Epithelial cell of proximal tubule (primary cell): ENCODE data around the gene GADD45GIP1. TPM values are rescaled to one million over a fixed set of nuclear protein-coding genes. Genes with fewer than 3 reads are reported as not detected.

Source experiments
- DNase-seq: peaks from one replicate; pipeline ENCODE4 v3.0.0-alpha.2; 2011; ENCODE audit warnings: low read depth
- H3K4me3 ChIP-seq: 2 replicates; pipeline ENCODE4 v1.5.1; 2011; ENCODE audit warnings: low read depth, mild to moderate bottlenecking, low read length
- total RNA-seq: library from RNA; depleted of rRNA; stranded (reverse); fragments of >200 nt; gene quantifications from 2 replicates; pipeline ENCODE4 v1.2.3, GENCODE V29; 2015
- TF ChIP-seq, protein P1 (sequence below): conservative IDR thresholded peaks from 2 replicates; pipeline ENCODE4 v1.5.1; 2012; ENCODE audit warnings: low read depth, mild to moderate bottlenecking, low read length

Gene GADD45GIP1
- total RNA-seq, 1 donor from 2014 or later = 87.2 TPM

DNA sequence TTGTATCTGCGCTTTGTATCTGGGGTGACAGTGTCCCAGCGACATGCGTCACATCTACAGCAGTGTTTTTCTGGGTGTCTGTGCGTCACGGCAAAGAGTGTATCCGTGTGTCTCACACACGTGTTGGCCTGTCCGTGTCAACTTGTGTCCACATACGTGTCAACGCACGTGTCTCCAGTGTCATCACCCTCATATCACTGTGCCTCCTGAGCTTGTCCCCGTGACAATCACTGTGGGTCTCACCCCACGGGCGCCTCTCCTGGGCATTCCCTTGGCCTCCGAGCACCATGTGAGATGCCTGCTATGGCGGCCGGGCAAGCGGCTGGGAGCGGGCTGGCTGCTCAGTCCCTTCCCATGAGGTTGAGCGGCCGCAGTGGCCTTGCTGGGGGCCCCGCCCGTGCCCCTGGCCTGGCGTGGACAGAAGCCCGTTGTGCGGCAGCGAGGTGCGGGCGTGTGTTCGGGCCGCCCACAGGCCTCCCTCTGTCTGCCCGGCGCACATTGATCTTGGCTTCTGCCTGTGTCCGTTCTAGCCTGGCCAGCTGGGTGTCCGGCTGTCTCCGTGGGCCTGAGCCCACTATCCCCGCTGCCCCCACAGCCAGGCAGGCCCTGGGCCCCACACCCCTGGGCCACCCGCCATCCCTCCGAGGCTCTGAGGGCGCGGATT lies 44.6 kb upstream of the GADD45GIP1 start:
- TF ChIP-seq, protein P1, sequence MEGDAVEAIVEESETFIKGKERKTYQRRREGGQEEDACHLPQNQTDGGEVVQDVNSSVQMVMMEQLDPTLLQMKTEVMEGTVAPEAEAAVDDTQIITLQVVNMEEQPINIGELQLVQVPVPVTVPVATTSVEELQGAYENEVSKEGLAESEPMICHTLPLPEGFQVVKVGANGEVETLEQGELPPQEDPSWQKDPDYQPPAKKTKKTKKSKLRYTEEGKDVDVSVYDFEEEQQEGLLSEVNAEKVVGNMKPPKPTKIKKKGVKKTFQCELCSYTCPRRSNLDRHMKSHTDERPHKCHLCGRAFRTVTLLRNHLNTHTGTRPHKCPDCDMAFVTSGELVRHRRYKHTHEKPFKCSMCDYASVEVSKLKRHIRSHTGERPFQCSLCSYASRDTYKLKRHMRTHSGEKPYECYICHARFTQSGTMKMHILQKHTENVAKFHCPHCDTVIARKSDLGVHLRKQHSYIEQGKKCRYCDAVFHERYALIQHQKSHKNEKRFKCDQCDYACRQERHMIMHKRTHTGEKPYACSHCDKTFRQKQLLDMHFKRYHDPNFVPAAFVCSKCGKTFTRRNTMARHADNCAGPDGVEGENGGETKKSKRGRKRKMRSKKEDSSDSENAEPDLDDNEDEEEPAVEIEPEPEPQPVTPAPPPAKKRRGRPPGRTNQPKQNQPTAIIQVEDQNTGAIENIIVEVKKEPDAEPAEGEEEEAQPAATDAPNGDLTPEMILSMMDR = no peak
- no peak for DNase-seq
- H3K4me3 ChIP-seq = no peak overlapping the region

DNA sequence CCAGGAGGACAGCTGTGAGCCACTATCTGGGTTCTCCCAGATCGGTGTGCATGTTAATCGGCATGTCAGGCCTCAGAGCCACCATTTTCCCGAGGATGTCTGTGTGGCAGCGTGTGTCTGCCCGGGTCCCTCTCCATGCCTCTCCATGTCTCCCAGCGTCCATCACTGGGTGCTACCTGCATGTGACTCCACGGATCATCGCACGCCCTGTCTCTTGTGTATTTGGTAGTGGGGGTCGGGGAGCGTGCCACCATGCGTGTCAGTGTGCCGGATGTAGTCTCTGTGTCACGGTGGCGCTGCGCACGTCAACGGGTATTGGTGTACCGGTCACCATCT lies 44.1 kb upstream of the GADD45GIP1 start:
- no peak overlapping the region for H3K4me3 ChIP-seq
- TF ChIP-seq, protein P1 = no peak

DNA sequence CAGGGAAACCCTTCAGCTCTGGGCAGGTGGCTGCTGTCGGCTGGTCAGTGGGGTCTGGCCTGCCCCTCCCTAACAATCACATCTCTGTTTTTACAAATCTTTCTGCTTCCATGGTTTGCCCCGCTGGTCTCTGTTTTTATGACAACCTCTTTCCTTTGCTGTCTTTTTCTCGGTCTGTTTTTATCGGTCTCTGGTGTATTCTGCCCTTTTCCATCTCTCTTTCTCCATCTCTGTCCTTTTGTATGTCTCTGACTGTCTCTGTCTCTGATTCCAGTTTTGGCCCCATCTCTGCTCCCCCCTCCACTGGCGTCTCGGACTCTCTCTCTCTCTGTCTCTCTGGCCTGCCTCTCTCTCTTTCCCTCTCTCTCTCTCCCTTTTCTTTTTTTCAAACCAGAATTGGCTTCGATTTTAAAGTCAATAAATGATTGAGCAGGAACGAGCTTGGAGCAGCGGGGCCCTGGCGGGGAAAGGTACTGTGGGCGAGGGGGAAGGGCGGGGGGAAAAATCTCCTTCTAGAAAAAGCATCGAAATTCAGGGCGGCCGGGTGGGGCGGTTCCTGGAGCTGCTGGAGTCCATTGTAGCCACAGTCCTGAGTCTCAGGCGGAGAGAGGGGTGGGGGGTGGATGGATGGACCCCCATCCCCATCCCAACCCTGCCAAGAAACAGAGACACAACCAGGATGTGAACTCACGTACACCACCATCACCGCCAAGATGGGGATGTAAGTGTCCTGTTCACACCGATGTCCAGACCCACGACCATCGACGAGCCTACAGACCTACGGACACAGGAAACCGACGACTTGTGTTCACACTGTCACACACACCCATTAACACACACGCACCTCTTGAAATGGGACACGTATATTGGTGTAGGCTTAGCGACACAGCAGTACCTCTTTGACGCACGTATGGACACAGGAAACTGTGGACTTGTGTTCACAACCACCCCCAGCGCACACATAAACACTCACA lies 41.2 kb upstream of the GADD45GIP1 start:
- TF ChIP-seq, protein P1 = no peak
- no peak for DNase-seq
- no peak overlapping the region for H3K4me3 ChIP-seq

More for the DNA sequence above, 44.1 kb upstream of the GADD45GIP1 start:
- DNase-seq = no peak

- TF ChIP-seq, protein P1 = no peak
- H3K4me3 ChIP-seq = peak overlapping the region; percentile 69
- DNase-seq = no peak
These were observed 40.4 kb upstream of the GADD45GIP1 start for GRCh38 chr19:12997179-12997966.

DNA sequence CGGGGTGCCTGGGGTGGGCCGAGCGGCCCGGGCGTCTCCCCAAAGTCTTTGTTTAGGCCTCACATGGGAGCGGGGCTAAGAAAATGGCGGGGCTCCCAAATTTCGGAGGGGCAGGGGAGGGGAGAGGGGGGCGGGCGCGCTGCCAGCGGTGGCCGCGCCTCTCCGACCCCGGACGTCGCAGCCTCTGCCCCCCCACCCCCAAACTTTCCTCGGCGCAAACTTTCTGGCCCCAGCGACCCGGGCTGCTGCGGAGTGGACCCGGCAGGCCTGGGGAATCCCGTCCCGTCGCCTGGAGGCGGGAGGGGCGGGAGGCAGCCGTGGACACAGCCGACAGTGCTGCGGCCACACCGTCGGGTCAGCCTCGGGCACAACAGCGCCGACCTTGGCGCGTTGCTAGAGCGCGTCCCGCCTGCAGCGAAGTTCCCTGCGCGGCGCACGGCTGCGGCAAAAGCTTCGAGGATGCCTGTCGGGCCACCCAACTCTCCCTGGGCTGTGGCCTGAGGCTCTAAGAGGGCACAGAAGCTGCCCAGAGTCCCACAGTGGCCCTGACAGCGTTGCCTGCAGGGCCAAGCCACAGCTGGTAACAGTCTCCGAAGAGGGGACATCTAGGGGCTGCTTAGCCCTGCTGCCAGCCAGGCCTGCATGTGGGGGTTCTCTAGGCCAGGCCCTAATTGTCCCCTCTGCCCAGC lies 39.5 kb upstream of the GADD45GIP1 start:
- H3K4me3 ChIP-seq = peak overlapping the region; percentile 69
- TF ChIP-seq, protein P1 = no peak
- DNase-seq = no peak
